Spleen (tissue), 11 donors: Measurements from ENCODE around the gene CLEC16A. TPM values are rescaled to one million over a fixed set of nuclear protein-coding genes. Genes with fewer than 3 reads are reported as not detected.
A peak's percentile ranks its signal among the peaks of the same experiment; 100 is the strongest.

Experiments used
- DNase-seq: peaks from one replicate; pipeline ENCODE4 v3.0.0-alpha.2; 2020
- H3K27ac ChIP-seq, 8 donors: fragments of 200-600 bp; sonication (generic) in 7 of 8; 1 replicate in 4 of 8; 2 replicates in 4 of 8; pipeline versions ENCODE4 v1.5.0 to v1.8.0; 2016 to 2021; ENCODE audit warnings: inconsistent platforms in 4 of 8, mild to moderate bottlenecking in 4 of 8, moderate library complexity in 1 of 8
- H3K27me3 ChIP-seq, 7 donors: fragments of 200-600 bp; sonication (generic) in 6 of 7; replicated peaks in 1 of 7; 1 replicate in 4 of 7; 2 replicates in 3 of 7; pipeline versions ENCODE4 v1.5.0 to v1.8.0; 2016 to 2021; ENCODE audit warnings: inconsistent platforms in 3 of 7, mild to moderate bottlenecking in 1 of 7
- H3K36me3 ChIP-seq, 6 donors: fragments of 200-600 bp; sonication (generic) in 5 of 6; 1 replicate in 4 of 6; 2 replicates in 2 of 6; pipeline versions ENCODE4 v1.5.0 to v1.8.0; 2016 to 2021; ENCODE audit warnings: inconsistent platforms in 2 of 6
- H3K4me1 ChIP-seq, 6 donors: fragments of 200-600 bp; sonication (generic) in 5 of 6; 1 replicate in 3 of 6; 2 replicates in 3 of 6; pipeline versions ENCODE4 v1.5.0 to v1.8.0; 2016 to 2021; ENCODE audit warnings: inconsistent platforms in 3 of 6
- H3K4me3 ChIP-seq, 8 donors: fragments of 200-600 bp; sonication (generic) in 7 of 8; 1 replicate in 4 of 8; 2 replicates in 4 of 8; pipeline versions ENCODE4 v1.5.0 to v1.8.0; 2016 to 2021; ENCODE audit warnings: inconsistent platforms in 4 of 8, mild to moderate bottlenecking in 4 of 8, moderate library complexity in 2 of 8
- H3K9me3 ChIP-seq, 8 donors: fragments of 200-600 bp; sonication (generic) in 7 of 8; 1 replicate in 4 of 8; 2 replicates in 4 of 8; pipeline versions ENCODE4 v1.5.0 to v1.8.0; 2016 to 2021; ENCODE audit warnings: inconsistent platforms in 4 of 8
- POLR2A ChIP-seq, 3 donors: fragments of 450-650 bp; IDR thresholded peaks; one replicate each; pipeline ENCODE4 v1.5.1; 2017; ENCODE audit warnings: antibody characterized with exemption in 3 of 3, mild to moderate bottlenecking in 1 of 3
- POLR2AphosphoS5 ChIP-seq, 3 donors: sonication (generic); formaldehyde crosslinking; IDR thresholded peaks; one replicate each; pipeline ENCODE4 v1.5.1; 2017; ENCODE audit warnings: antibody characterized with exemption in 3 of 3
- WGBS, 5 donors: extraction: QIAGEN DNeasy Blood & Tissue Kit in 3 of 5; methylation state at CpG; one replicate each; pipeline versions ENCODE4 v1.1.5 to v1.1.7; 2013 to 2018; 5-methylcytosine and 5-hydroxymethylcytosine counted together
- intact Hi-C: fragments of 100-400 bp; cut with DNase I; formaldehyde crosslinking; loops from one replicate; pipeline ENCODE4 v1.15.0; 2023; ENCODE audit warnings: low total_unique reads
- polyA plus RNA-seq, 3 donors: library from polyadenylated mRNA; stranded (reverse); fragments of 200-250 nt; gene quantifications; one replicate each; pipeline ENCODE4 v1.2.1, GENCODE V29; 2013
- total RNA-seq, 7 donors: library from RNA; depleted of rRNA in 3 of 7; stranded (reverse); fragments of >200 nt in 3 of 7; fragmentation: NEBNext Ultra II Directional in 4 of 7; extraction: Animal tissue kit (Norgen Biotek cat#: 25700) in 4 of 7; gene quantifications; one replicate each; pipeline versions ENCODE4 v1.1.0 to v1.2.1, GENCODE V29; 2016 to 2021
- TF ChIP-seq, protein P1 (sequence below), 11 experiments: fragments of 200-600 bp in 7 of 11; fragments of 450-650 bp in 4 of 11; sonication (generic) in 4 of 11; IDR thresholded peaks in 8 of 11; conservative IDR thresholded peaks in 3 of 11; 1 replicate in 7 of 11; 2 replicates in 4 of 11; pipeline versions ENCODE4 v1.4.0 to v1.8.0; 2016 to 2021; ENCODE audit warnings: antibody characterized with exemption in 11 of 11, inconsistent platforms in 4 of 11, mild to moderate bottlenecking in 1 of 11
- donor health status: healthy with polysubstance abuse.
- donor health status: DM: no; HTN: no; CAD: no; lungs with moderate emphysema.
- donor health status: DM: no; HTN: no; CAD: no.
- donor health status: Bipolar disorder and iron deficiency.
- donor health status: healthy.
- donor health status: DM: no; HTN: no; CAD: no.
- donor health status: DM: yes; HTN: yes; CAD: no.

CLEC16A gene
- total and polyA plus RNA-seq, 10 donors: 7.3 to 54.6 (median 35.1) TPM

DNA sequence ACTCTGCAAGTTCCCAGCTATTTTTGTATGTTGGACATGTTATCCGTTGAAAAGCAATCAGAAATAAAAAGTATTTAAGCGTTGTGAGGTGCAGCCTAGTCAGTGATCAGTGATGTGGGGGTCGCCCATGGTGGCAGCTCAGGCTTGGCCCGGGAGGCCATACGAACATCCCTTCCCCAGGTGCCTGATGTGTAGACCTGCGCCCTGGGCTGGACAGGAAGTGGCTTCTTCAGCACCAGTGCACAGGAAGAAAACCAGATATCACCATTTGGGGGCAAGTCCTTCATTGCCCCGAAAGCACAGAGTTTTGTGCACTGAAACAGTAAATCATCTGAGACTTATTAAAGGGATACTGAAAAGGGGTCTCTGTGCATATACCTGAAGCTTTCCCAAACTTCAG is 212.8 kb downstream of the CLEC16A start:
- H3K4me1 ChIP-seq: peaks cover 4 to 30% (median 15%) of the 10 kb centered on the region in 6 donors
- no peak overlapping the region for H3K4me3 ChIP-seq
- intact Hi-C loops: no loop called here
- H3K36me3 ChIP-seq: peaks cover 0 to 5% (median 0%) of the 10 kb centered on the region in 6 donors
- no peak overlapping the region for H3K27ac ChIP-seq
- TF ChIP-seq, protein P1, sequence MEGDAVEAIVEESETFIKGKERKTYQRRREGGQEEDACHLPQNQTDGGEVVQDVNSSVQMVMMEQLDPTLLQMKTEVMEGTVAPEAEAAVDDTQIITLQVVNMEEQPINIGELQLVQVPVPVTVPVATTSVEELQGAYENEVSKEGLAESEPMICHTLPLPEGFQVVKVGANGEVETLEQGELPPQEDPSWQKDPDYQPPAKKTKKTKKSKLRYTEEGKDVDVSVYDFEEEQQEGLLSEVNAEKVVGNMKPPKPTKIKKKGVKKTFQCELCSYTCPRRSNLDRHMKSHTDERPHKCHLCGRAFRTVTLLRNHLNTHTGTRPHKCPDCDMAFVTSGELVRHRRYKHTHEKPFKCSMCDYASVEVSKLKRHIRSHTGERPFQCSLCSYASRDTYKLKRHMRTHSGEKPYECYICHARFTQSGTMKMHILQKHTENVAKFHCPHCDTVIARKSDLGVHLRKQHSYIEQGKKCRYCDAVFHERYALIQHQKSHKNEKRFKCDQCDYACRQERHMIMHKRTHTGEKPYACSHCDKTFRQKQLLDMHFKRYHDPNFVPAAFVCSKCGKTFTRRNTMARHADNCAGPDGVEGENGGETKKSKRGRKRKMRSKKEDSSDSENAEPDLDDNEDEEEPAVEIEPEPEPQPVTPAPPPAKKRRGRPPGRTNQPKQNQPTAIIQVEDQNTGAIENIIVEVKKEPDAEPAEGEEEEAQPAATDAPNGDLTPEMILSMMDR (IDR thresholded peaks at IDR 0.05 in 8 of 11, conservative IDR thresholded peaks at IDR 0.05 in 3 of 11): no peak
- no peak for TF ChIP-seq POLR2AphosphoS5 (IDR thresholded peaks at IDR 0.05)
- TF ChIP-seq POLR2A (IDR thresholded peaks at IDR 0.05): no peak
- H3K9me3 ChIP-seq: no peaks in the 10 kb centered on the region
- H3K27me3 ChIP-seq: no peaks in the 10 kb centered on the region
- 54 to 68% (median 59%) methylated on average over 7 of the region's 7 CpGs for WGBS, 5 donors
- DNase-seq: peak; percentile 66

GRCh38 chr16:11158018-11158417 is 213.7 kb downstream of the CLEC16A start:
- Histone ChIP-seq H3K27ac (no peak overlapping the region), H3K4me3 (no peak overlapping the region), H3K4me1 (peaks cover 4 to 23% (median 15%) of the 10 kb centered on the region in 6 donors), H3K9me3 (no peaks in the 10 kb centered on the region), H3K27me3 (no peaks in the 10 kb centered on the region), H3K36me3 (peaks cover 0 to 7% (median 0%) of the 10 kb centered on the region in 6 donors)
- intact Hi-C loops: no loop called here
- WGBS, 5 donors: 94 to 98% (median 96%) methylated on average over 12 of the region's 12 CpGs
- DNase-seq: peak; percentile 20
- no peak for TF ChIP-seq POLR2A (IDR thresholded peaks at IDR 0.05)
- TF ChIP-seq, protein P1 (IDR thresholded peaks at IDR 0.05 in 8 of 11, conservative IDR thresholded peaks at IDR 0.05 in 3 of 11): no peak
- TF ChIP-seq POLR2AphosphoS5 (IDR thresholded peaks at IDR 0.05): no peak

- TF ChIP-seq POLR2AphosphoS5 (IDR thresholded peaks at IDR 0.05) (no peak), POLR2A (IDR thresholded peaks at IDR 0.05) (no peak)
- TF ChIP-seq, protein P1 (IDR thresholded peaks at IDR 0.05 in 8 of 11, conservative IDR thresholded peaks at IDR 0.05 in 3 of 11): no peak
- intact Hi-C loops: no loop called here
- DNase-seq: no peak
- Histone ChIP-seq H3K4me3 (no peak overlapping the region), H3K9me3 (no peaks in the 10 kb centered on the region), H3K27me3 (no peaks in the 10 kb centered on the region), H3K4me1 (peaks cover 4 to 20% (median 13%) of the 10 kb centered on the region in 6 donors), H3K27ac (no peak overlapping the region), H3K36me3 (peaks cover 0 to 20% (median 0%) of the 10 kb centered on the region in 6 donors)
- 89 to 94% (median 93%) methylated on average over 4 of the region's 4 CpGs for WGBS, 5 donors
These were observed 214.9 kb downstream of the CLEC16A start for GRCh38 chr16:11159282-11159681.

DNA sequence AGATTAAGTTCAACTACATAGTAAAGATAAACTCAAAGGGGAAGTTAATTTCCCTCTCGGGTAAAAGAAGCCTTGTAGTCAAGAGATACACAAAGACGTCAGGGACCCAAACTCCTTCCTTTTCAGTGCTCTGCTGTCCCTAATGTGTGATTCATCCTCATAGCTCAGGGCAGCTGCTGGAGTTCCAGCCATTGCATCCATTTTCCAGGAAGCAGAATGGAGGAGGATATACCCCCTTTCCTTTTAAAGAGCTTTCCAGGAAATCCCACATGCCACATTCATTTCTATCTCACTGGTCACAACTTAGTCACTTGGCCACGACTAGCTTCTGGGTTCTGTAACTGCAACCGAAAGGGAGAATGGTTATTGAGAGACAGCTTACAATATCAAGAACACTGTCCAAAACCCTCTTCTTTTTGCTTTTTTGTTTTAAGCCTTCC is 216.3 kb downstream of the CLEC16A start:
- Histone ChIP-seq H3K9me3 (no peaks in the 10 kb centered on the region), H3K27me3 (no peaks in the 10 kb centered on the region), H3K4me3 (no peak overlapping the region), H3K36me3 (peaks cover 0 to 28% (median 0%) of the 10 kb centered on the region in 6 donors), H3K27ac (no peak overlapping the region), H3K4me1 (peaks cover 4 to 20% (median 13%) of the 10 kb centered on the region in 6 donors)
- intact Hi-C loops: no loop called here
- TF ChIP-seq POLR2A (IDR thresholded peaks at IDR 0.05) (no peak), POLR2AphosphoS5 (IDR thresholded peaks at IDR 0.05) (no peak)
- TF ChIP-seq, protein P1 (IDR thresholded peaks at IDR 0.05 in 8 of 11, conservative IDR thresholded peaks at IDR 0.05 in 3 of 11): no peak
- WGBS, 5 donors: 66 to 91% (median 81%) methylated on average over 4 of the region's 4 CpGs
- no peak for DNase-seq
